NCI-H748 (cell line): ENCODE measurements around the gene UST.
"Not testable (repeated sequence)": the region's sequence is repeated elsewhere in the genome, so short reads cannot be mapped to it uniquely, and the experiment has no call there.

ENCODE experiments used
- DNase-seq: peaks from one replicate; lab custom pipeline; 2025; ENCODE audit not compliant: unreplicated experiment; lab: John Stamatoyannopoulos, UW

UST gene

GRCh38 chr6:149103950-149104349, 357.1 kb downstream of the UST start:
- not testable (repeated sequence) for DNase-seq

GRCh38 chr6:149107520-149107919, 360.7 kb downstream of the UST start:
- DNase-seq = no peak

GRCh38 chr6:149108038-149108748, 361.4 kb downstream of the UST start:
- DNase-seq = no peak

GRCh38 chr6:149108749-149109100, 361.9 kb downstream of the UST start:
- no peak for DNase-seq

- DNase-seq = no peak
Observed at GRCh38 chr6:149109397-149110070, 362.7 kb downstream of the UST start.

GRCh38 chr6:149111556-149112115, 364.8 kb downstream of the UST start:
- no peak for DNase-seq

GRCh38 chr6:149112976-149113375, 366.1 kb downstream of the UST start:
- no peak for DNase-seq

- DNase-seq = no peak
Observed at GRCh38 chr6:149114167-149114566, 367.3 kb downstream of the UST start.

- DNase-seq = no peak
Observed at GRCh38 chr6:149118737-149119653, 372.2 kb downstream of the UST start.

- no peak for DNase-seq
Observed at GRCh38 chr6:149122850-149123821, 376.3 kb downstream of the UST start.

GRCh38 chr6:149125309-149125708, 378.5 kb downstream of the UST start:
- DNase-seq = no peak
